Hepatocyte (in vitro differentiated cells): Measurements from ENCODE around the gene ATXN1. TPM values are rescaled to one million over a fixed set of nuclear protein-coding genes. Genes with fewer than 3 reads are reported as not detected.

Source experiments
- DNase-seq: peaks from one replicate; pipeline ENCODE4 v3.0.0-alpha.2; 2016; ENCODE audit warnings: low spot score
- H2AFZ ChIP-seq: fragments of 200-600 bp; sonication (generic); 2 replicates; pipeline ENCODE4 v1.6.0; 2016; ENCODE audit warnings: antibody characterized with exemption, mild to moderate bottlenecking
- H3K27ac ChIP-seq: fragments of 200-600 bp; sonication (generic); 2 replicates; pipeline ENCODE4 v1.5.1; 2016; ENCODE audit warnings: mild to moderate bottlenecking
- H3K27me3 ChIP-seq: fragments of 200-600 bp; sonication (generic); 2 replicates; pipeline ENCODE4 v1.6.1; 2016
- H3K36me3 ChIP-seq: fragments of 200-600 bp; sonication (generic); replicated peaks from 2 replicates; pipeline ENCODE4 v1.5.1; 2016; ENCODE audit warnings: low read depth; ENCODE audit not compliant: insufficient read depth
- H3K4me1 ChIP-seq: fragments of 200-600 bp; sonication (generic); 2 replicates; pipeline ENCODE4 v1.5.1; 2016; ENCODE audit warnings: mild to moderate bottlenecking, moderate library complexity; ENCODE audit not compliant: insufficient read depth
- H3K4me2 ChIP-seq: fragments of 200-600 bp; sonication (generic); 2 replicates; pipeline ENCODE4 v1.6.0; 2016
- H3K4me3 ChIP-seq: fragments of 200-600 bp; sonication (generic); 2 replicates; pipeline ENCODE4 v1.5.1; 2016; ENCODE audit warnings: mild to moderate bottlenecking
- H3K79me2 ChIP-seq: fragments of 200-600 bp; sonication (generic); 2 replicates; pipeline ENCODE4 v1.6.0; 2017; ENCODE audit warnings: mild to moderate bottlenecking
- H3K9me2 ChIP-seq: fragments of 200-600 bp; sonication (generic); replicated peaks from 2 replicates; pipeline ENCODE4 v1.6.0; 2017; ENCODE audit warnings: mild to moderate bottlenecking; ENCODE audit not compliant: insufficient read depth
- H3K9me3 ChIP-seq: fragments of 200-600 bp; sonication (generic); 2 replicates; pipeline ENCODE4 v1.5.1; 2016; ENCODE audit warnings: low read depth, mild to moderate bottlenecking
- H4K20me1 ChIP-seq: fragments of 200-600 bp; sonication (generic); 2 replicates; pipeline ENCODE4 v1.6.0; 2016; ENCODE audit warnings: mild to moderate bottlenecking; ENCODE audit not compliant: insufficient read depth, poor library complexity, severe bottlenecking
- CTCF ChIP-seq: fragments of 200-600 bp; sonication (generic); IDR thresholded peaks from 2 replicates; pipeline ENCODE4 v1.5.1; 2016; ENCODE audit warnings: antibody characterized with exemption, mild to moderate bottlenecking; ENCODE audit not compliant: poor library complexity
- EZH2 ChIP-seq: fragments of 200-600 bp; sonication (generic); IDR thresholded peaks from 2 replicates; pipeline ENCODE4 v1.6.1; 2016; ENCODE audit warnings: antibody characterized with exemption, mild to moderate bottlenecking, borderline replicate concordance
- EZH2phosphoT487 ChIP-seq: fragments of 200-600 bp; sonication (generic); IDR thresholded peaks from one replicate; pipeline ENCODE4 v1.6.1; 2018; ENCODE audit warnings: antibody characterized with exemption, mild to moderate bottlenecking, low read depth, moderate library complexity; ENCODE audit not compliant: unreplicated experiment, severe bottlenecking
- WGBS: methylation state at CpG from one replicate; pipeline ENCODE4 v1.1.6; 2016; ENCODE audit warnings: low lambda C conversion rate; ENCODE audit errors: missing lambda C conversion rate; 5-methylcytosine and 5-hydroxymethylcytosine counted together
- polyA plus RNA-seq: library from polyadenylated mRNA; unstranded; fragments of >200 nt; fragmentation: Nextera tagmentation; extraction: Ambion mirVana; gene quantifications from 2 replicates; pipeline ENCODE4 v1.2.1, GENCODE V29; 2016
- total RNA-seq: library from RNA; depleted of rRNA; stranded (reverse); fragments of >200 nt; gene quantifications from 2 replicates; pipeline ENCODE4 v1.2.3, GENCODE V29; 2014

ATXN1 gene
- total and polyA plus RNA-seq, 2 experiments from 2014 or later = 14.7 to 32.6 TPM

- peaks cover 77% of the 10 kb centered on the region for H3K79me2 ChIP-seq
- H3K9me3 ChIP-seq = no peaks in the 10 kb centered on the region
- no peaks in the 10 kb centered on the region for H3K36me3 ChIP-seq
- H3K9me2 ChIP-seq = no peaks in the 10 kb centered on the region
- H3K27me3 ChIP-seq = no peaks in the 10 kb centered on the region
- H3K4me3 ChIP-seq = no peak overlapping the region
- no peak for DNase-seq
- no peaks in the 10 kb centered on the region for H4K20me1 ChIP-seq
- TF ChIP-seq EZH2 = no peak
- TF ChIP-seq EZH2phosphoT487 = no peak
- no peak for TF ChIP-seq CTCF
- peaks cover 29% of the 10 kb centered on the region for H3K4me1 ChIP-seq
- peak overlapping the region; percentile 15 for H3K4me2 ChIP-seq
- WGBS = 78% methylated on average over 3 of the region's 3 CpGs
- H2AFZ ChIP-seq = no peak overlapping the region
- no peak overlapping the region for H3K27ac ChIP-seq
Measured at GRCh38 chr6:16718356-16718755, 42.9 kb downstream of the ATXN1 start.

GRCh38 chr6:16717275-16717942, 43.9 kb downstream of the ATXN1 start:
- Histone ChIP-seq H3K36me3 (no peaks in the 10 kb centered on the region), H3K4me2 (no peak overlapping the region), H3K27me3 (no peaks in the 10 kb centered on the region), H3K9me3 (no peaks in the 10 kb centered on the region), H3K4me3 (no peak overlapping the region), H3K9me2 (no peaks in the 10 kb centered on the region), H4K20me1 (no peaks in the 10 kb centered on the region), H3K79me2 (peaks cover 80% of the 10 kb centered on the region), H3K27ac (no peak overlapping the region), H2AFZ (no peak overlapping the region), H3K4me1 (peaks cover 28% of the 10 kb centered on the region)
- WGBS = 93% methylated on average over 9 of the region's 9 CpGs
- DNase-seq = no peak
- no peak for TF ChIP-seq EZH2phosphoT487
- TF ChIP-seq EZH2 = no peak

- no peak overlapping the region for H3K4me3 ChIP-seq
- peaks cover 82% of the 10 kb centered on the region for H3K79me2 ChIP-seq
- H4K20me1 ChIP-seq = no peaks in the 10 kb centered on the region
- H3K36me3 ChIP-seq = no peaks in the 10 kb centered on the region
- DNase-seq = no peak
- no peaks in the 10 kb centered on the region for H3K9me3 ChIP-seq
- TF ChIP-seq EZH2 = no peak
- no peak for TF ChIP-seq EZH2phosphoT487
- no peak for TF ChIP-seq CTCF
- 71% methylated on average over 2 of the region's 2 CpGs for WGBS
- H2AFZ ChIP-seq = no peak overlapping the region
- H3K9me2 ChIP-seq = no peaks in the 10 kb centered on the region
- peaks cover 27% of the 10 kb centered on the region for H3K4me1 ChIP-seq
- no peak overlapping the region for H3K4me2 ChIP-seq
- H3K27ac ChIP-seq = no peak overlapping the region
- H3K27me3 ChIP-seq = no peaks in the 10 kb centered on the region
Measured at GRCh38 chr6:16716321-16716858, 44.9 kb downstream of the ATXN1 start.

- Histone ChIP-seq H3K79me2 (peaks cover 85% of the 10 kb centered on the region), H3K36me3 (no peaks in the 10 kb centered on the region), H3K4me3 (no peak overlapping the region), H3K4me1 (peaks cover 19% of the 10 kb centered on the region), H3K4me2 (no peak overlapping the region), H2AFZ (no peak overlapping the region), H4K20me1 (no peaks in the 10 kb centered on the region), H3K27me3 (no peaks in the 10 kb centered on the region), H3K27ac (peak overlapping the region; percentile 85), H3K9me2 (no peaks in the 10 kb centered on the region), H3K9me3 (no peaks in the 10 kb centered on the region)
- no peak for DNase-seq
- 91% methylated on average over 9 of the region's 9 CpGs for WGBS
- no peak for TF ChIP-seq CTCF
- no peak for TF ChIP-seq EZH2
- TF ChIP-seq EZH2phosphoT487 = no peak
Measured at GRCh38 chr6:16713597-16713996, 47.7 kb downstream of the ATXN1 start.
